ENCODE data around the gene PALLD. TPM values are rescaled to one million over a fixed set of nuclear protein-coding genes. Genes with fewer than 3 reads are reported as not detected.

Gene PALLD
- total and polyA plus RNA-seq, 2 of the 13 experiments (the other 11 are each of a cell fraction or from before 2014, with no cell fraction given), result 0.50 to 1.5 TPM

GRCh38 chr4:168483811-168484210, 13.0 kb upstream of the PALLD start:
- Histone ChIP-seq H3K9me3 (ENCODE audit: low read length) (no peaks in the 10 kb centered on the region), H3K9ac (ENCODE audit: insufficient read depth, low read depth, low read length) (no peak overlapping the region), H3K27me3 (ENCODE audit: control insufficient read depth in 1 of 2, insufficient read depth in 2 of 2, low read length in 2 of 2) (peaks cover 0 to 2% of the 10 kb centered on the region in 2 experiments; a peak in 1 of 5 replicates), H3K36me3 (replicated peaks in 1 of 2; ENCODE audit: control insufficient read depth in 1 of 2, insufficient read depth in 2 of 2, low read length in 2 of 2) (no peaks in the 10 kb centered on the region), H2AFZ (ENCODE audit: low read length) (no peak overlapping the region), H3K4me1 (ENCODE audit: insufficient read depth, low read length) (peaks cover 8% of the 10 kb centered on the region; the same call in 1 of the 2 replicates), H3K4me2 (ENCODE audit: low read depth, low read length) (no peak overlapping the region), H3K4me3 (replicated peaks in 1 of 3; ENCODE audit: insufficient read depth in 1 of 3, low read depth in 2 of 3, low read length in 3 of 3) (no peak overlapping the region), H3K79me2 (ENCODE audit: insufficient read depth, low read length) (no peaks in the 10 kb centered on the region), H3K27ac (ENCODE audit: extremely low read length, insufficient read depth, low read length) (no peak overlapping the region), H4K20me1 (ENCODE audit: insufficient read depth, low read length) (no peaks in the 10 kb centered on the region)
- intact Hi-C loops (cut with micrococcal nuclease; ENCODE audit: unreplicated experiment) (no loop called here), in situ Hi-C loops (cut with HindIII; ENCODE audit: extremely low pct_ligation_motif_present, low pct_unique_long_range_greater_than_20kb) (no loop called here)
- CTCF ChIA-PET (ENCODE audit: low intra/inter-chr PET ratio, low total read pairs), result no interaction called here
- no TSS peak for BruUV-seq (replicated peaks)
- FAIRE-seq (no peak), ATAC-seq (no peak), DNase-seq (ENCODE audit: low spot score) (no peak)
- WGBS (ENCODE audit: low lambda C conversion rate), result 36% methylated on average over 7 of the region's 7 CpGs
- TF ChIP-seq RBFOX2 (IDR thresholded peaks at IDR 0.05; ENCODE audit: low read depth, low read length) (no peak), ZNF567 (CRISPR knock-in tag; IDR thresholded peaks at IDR 0.05; ENCODE audit: borderline replicate concordance) (no peak), AGO1 (IDR thresholded peaks at IDR 0.05; ENCODE audit: low read depth, low read length, poor library complexity, severe bottlenecking) (no peak), ZFP1 (CRISPR knock-in tag; IDR thresholded peaks at IDR 0.05) (no peak), TEAD2 (CRISPR knock-in tag; IDR thresholded peaks at IDR 0.05) (no peak), ZNF503 (CRISPR knock-in tag; IDR thresholded peaks at IDR 0.05) (no peak), E2F5 (CRISPR knock-in tag; conservative IDR thresholded peaks at IDR 0.05) (no peak)
- POLR2A ChIA-PET, result no interaction called here
